Smooth muscle cell (in vitro differentiated cells): ENCODE measurements around the gene ARHGDIA. TPM values are rescaled to one million over a fixed set of nuclear protein-coding genes. Genes with fewer than 3 reads are reported as not detected.

Experiments used
- DNase-seq: peaks from one replicate; lab custom pipeline; 2025; ENCODE audit not compliant: unreplicated experiment; lab: John Stamatoyannopoulos, UW
- H2AFZ ChIP-seq: fragments of 200-600 bp; sonication (generic); 2 replicates; pipeline ENCODE4 v1.6.0; 2016; ENCODE audit warnings: antibody characterized with exemption, low read depth, mild to moderate bottlenecking
- H3F3A ChIP-seq: fragments of 200-600 bp; sonication (generic); 2 replicates; pipeline ENCODE4 v1.6.0; 2017; ENCODE audit warnings: antibody characterized with exemption, low read depth
- H3K27ac ChIP-seq: fragments of 200-600 bp; sonication (generic); 2 replicates; pipeline ENCODE4 v1.5.1; 2016; ENCODE audit warnings: low read depth, mild to moderate bottlenecking
- H3K27me3 ChIP-seq: fragments of 200-600 bp; sonication (generic); 2 replicates; pipeline ENCODE4 v1.6.1; 2016; ENCODE audit warnings: low read depth, mild to moderate bottlenecking
- H3K36me3 ChIP-seq: fragments of 200-600 bp; sonication (generic); 2 replicates; pipeline ENCODE4 v1.5.1; 2016; ENCODE audit warnings: low read depth
- H3K4me1 ChIP-seq: fragments of 200-600 bp; sonication (generic); 2 replicates; pipeline ENCODE4 v1.5.1; 2016; ENCODE audit warnings: low read depth
- H3K4me2 ChIP-seq: fragments of 200-600 bp; sonication (generic); 2 replicates; pipeline ENCODE4 v1.6.0; 2016; ENCODE audit warnings: mild to moderate bottlenecking
- H3K4me3 ChIP-seq: fragments of 200-600 bp; sonication (generic); 2 replicates; pipeline ENCODE4 v1.5.1; 2016; ENCODE audit warnings: mild to moderate bottlenecking
- H3K79me2 ChIP-seq: fragments of 200-600 bp; sonication (generic); 2 replicates; pipeline ENCODE4 v1.6.0; 2016; ENCODE audit warnings: low read depth, mild to moderate bottlenecking
- H3K9ac ChIP-seq: fragments of 200-600 bp; sonication (generic); 2 replicates; pipeline ENCODE4 v1.6.0; 2016; ENCODE audit warnings: low read depth
- H3K9me3 ChIP-seq: fragments of 200-600 bp; sonication (generic); replicated peaks from 2 replicates; pipeline ENCODE4 v1.5.1; 2016; ENCODE audit warnings: low read depth
- H4K20me1 ChIP-seq: fragments of 200-600 bp; sonication (generic); 2 replicates; pipeline ENCODE4 v1.6.0; 2016; ENCODE audit warnings: low read depth
- WGBS: methylation state at CpG from one replicate; pipeline ENCODE4 v1.1.7; 2016; ENCODE audit warnings: low lambda C conversion rate; 5-methylcytosine and 5-hydroxymethylcytosine counted together
- polyA plus RNA-seq: library from polyadenylated mRNA; unstranded; fragments of >200 nt; fragmentation: Nextera tagmentation; extraction: Ambion mirVana; gene quantifications from 2 replicates; pipeline ENCODE4 v1.2.1, GENCODE V29; 2016
- total RNA-seq: library from RNA; depleted of rRNA; stranded (reverse); fragments of >200 nt; gene quantifications from 2 replicates; pipeline ENCODE4 v1.2.3, GENCODE V29; 2014
- TF ChIP-seq, protein P1 (sequence below): fragments of 200-600 bp; sonication (generic); IDR thresholded peaks from 2 replicates; pipeline ENCODE4 v1.5.1; 2017; ENCODE audit warnings: borderline replicate concordance, mild to moderate bottlenecking, antibody characterized with exemption; ENCODE audit not compliant: insufficient read depth, poor library complexity, severe bottlenecking

The ARHGDIA gene
- total and polyA plus RNA-seq, 2 experiments from 2014 or later, result 256 to 360 TPM

GRCh38 chr17:81869221-81870130 lies 1.7 kb downstream of the ARHGDIA start:
- peaks cover 61% of the 10 kb centered on the region for H4K20me1 ChIP-seq
- H3F3A ChIP-seq, result peaks cover 40% of the 10 kb centered on the region
- no peak overlapping the region for H2AFZ ChIP-seq
- no peaks in the 10 kb centered on the region for H3K9me3 ChIP-seq
- H3K4me3 ChIP-seq, result peak overlapping the region; percentile 72
- no peak overlapping the region for H3K9ac ChIP-seq
- H3K4me2 ChIP-seq, result peak overlapping the region; percentile 85
- peaks cover 34% of the 10 kb centered on the region for H3K79me2 ChIP-seq
- 35% methylated on average over 52 of the region's 52 CpGs for WGBS
- H3K27ac ChIP-seq, result peak overlapping the region; percentile 78
- H3K27me3 ChIP-seq, result no peaks in the 10 kb centered on the region
- TF ChIP-seq, protein P1, sequence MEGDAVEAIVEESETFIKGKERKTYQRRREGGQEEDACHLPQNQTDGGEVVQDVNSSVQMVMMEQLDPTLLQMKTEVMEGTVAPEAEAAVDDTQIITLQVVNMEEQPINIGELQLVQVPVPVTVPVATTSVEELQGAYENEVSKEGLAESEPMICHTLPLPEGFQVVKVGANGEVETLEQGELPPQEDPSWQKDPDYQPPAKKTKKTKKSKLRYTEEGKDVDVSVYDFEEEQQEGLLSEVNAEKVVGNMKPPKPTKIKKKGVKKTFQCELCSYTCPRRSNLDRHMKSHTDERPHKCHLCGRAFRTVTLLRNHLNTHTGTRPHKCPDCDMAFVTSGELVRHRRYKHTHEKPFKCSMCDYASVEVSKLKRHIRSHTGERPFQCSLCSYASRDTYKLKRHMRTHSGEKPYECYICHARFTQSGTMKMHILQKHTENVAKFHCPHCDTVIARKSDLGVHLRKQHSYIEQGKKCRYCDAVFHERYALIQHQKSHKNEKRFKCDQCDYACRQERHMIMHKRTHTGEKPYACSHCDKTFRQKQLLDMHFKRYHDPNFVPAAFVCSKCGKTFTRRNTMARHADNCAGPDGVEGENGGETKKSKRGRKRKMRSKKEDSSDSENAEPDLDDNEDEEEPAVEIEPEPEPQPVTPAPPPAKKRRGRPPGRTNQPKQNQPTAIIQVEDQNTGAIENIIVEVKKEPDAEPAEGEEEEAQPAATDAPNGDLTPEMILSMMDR, result peak; percentile 96
- no peaks in the 10 kb centered on the region for H3K36me3 ChIP-seq
- DNase-seq, result peak; percentile 51
- peaks cover 29% of the 10 kb centered on the region for H3K4me1 ChIP-seq

- Histone ChIP-seq H3K36me3 (no peaks in the 10 kb centered on the region), H3F3A (peaks cover 48% of the 10 kb centered on the region), H3K9ac (no peak overlapping the region), H4K20me1 (peaks cover 68% of the 10 kb centered on the region), H3K4me1 (peaks cover 29% of the 10 kb centered on the region), H3K9me3 (no peaks in the 10 kb centered on the region), H3K79me2 (peaks cover 41% of the 10 kb centered on the region), H3K27ac (peak overlapping the region; percentile 78), H3K4me3 (no peak overlapping the region), H3K27me3 (no peaks in the 10 kb centered on the region), H2AFZ (no peak overlapping the region), H3K4me2 (peak overlapping the region; percentile 85)
- 47% methylated on average over 29 of the region's 30 CpGs for WGBS
- TF ChIP-seq, protein P1, result no peak
- DNase-seq, result peak; percentile 51
Measured at GRCh38 chr17:81868674-81869220, 2.4 kb downstream of the ARHGDIA start.

DNA sequence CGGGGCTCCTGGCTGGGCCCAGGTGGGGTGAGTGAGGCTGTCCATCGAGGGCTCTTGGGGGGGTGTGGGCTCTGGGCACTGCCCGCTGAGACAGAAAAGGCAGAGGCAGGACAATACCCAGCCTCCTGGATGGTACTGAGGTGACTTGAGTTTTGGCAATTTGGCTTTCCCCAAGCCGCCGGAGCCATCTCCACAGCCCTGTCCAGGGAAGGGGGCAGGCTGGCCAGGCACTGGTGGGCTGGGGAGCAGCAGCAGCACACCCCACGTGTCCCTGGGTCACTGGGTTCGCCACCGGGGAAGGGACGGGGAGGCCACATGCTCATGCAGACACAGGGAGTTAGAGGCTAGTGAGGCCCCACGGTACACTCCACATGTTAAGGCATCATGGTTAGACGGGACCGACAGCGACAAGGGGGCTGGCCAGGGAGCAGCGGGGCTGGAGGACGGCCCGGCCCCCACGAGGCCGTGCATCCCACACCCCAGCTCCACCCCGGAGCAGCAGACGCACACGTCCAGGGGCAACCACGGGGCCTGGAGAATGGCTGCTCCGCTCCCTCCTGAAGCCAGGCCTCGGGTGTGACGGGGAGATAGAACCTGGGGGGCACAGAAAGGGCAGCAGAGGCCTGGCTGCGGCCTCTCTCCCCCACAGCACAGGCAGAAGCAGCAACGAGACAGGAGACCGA lies 3.0 kb downstream of the ARHGDIA start:
- WGBS, result 36% methylated on average over 25 of the region's 28 CpGs
- peaks cover 31% of the 10 kb centered on the region for H3K4me1 ChIP-seq

More for the DNA sequence above, 3.0 kb downstream of the ARHGDIA start:
- DNase-seq, result no peak
- H3K27me3 ChIP-seq, result no peaks in the 10 kb centered on the region
- H2AFZ ChIP-seq, result no peak overlapping the region
- H3F3A ChIP-seq, result peaks cover 52% of the 10 kb centered on the region
- H3K4me2 ChIP-seq, result peak overlapping the region; percentile 69
- H3K79me2 ChIP-seq, result peaks cover 47% of the 10 kb centered on the region
- no peaks in the 10 kb centered on the region for H3K9me3 ChIP-seq
- H3K36me3 ChIP-seq, result no peaks in the 10 kb centered on the region
- TF ChIP-seq, protein P1, result no peak
- peaks cover 74% of the 10 kb centered on the region for H4K20me1 ChIP-seq
- no peak overlapping the region for H3K4me3 ChIP-seq
- H3K27ac ChIP-seq, result peak overlapping the region; percentile 78
- no peak overlapping the region for H3K9ac ChIP-seq
